NOMO-1 treated with DMSO at 0.1 percent for 48 hours (cell line): Measurements from ENCODE around the gene TFF1.

Experiments
- DNase-seq: peaks from one replicate; lab custom pipeline; 2025; ENCODE audit not compliant: unreplicated experiment; lab: John Stamatoyannopoulos, UW

TFF1 gene

GRCh38 chr21:42321231-42321630 lies 45.1 kb downstream of the TFF1 start:
- no peak for DNase-seq

- DNase-seq, result no peak
These were observed 45.5 kb downstream of the TFF1 start for GRCh38 chr21:42320791-42321190.

GRCh38 chr21:42319851-42320572 lies 46.3 kb downstream of the TFF1 start:
- no peak for DNase-seq

GRCh38 chr21:42319376-42319775 lies 47.0 kb downstream of the TFF1 start:
- DNase-seq, result peak; percentile 2

- DNase-seq, result no peak
These were observed 48.2 kb downstream of the TFF1 start for GRCh38 chr21:42317826-42318746.

GRCh38 chr21:42317341-42317741 lies 49.0 kb downstream of the TFF1 start:
- DNase-seq, result no peak

GRCh38 chr21:42316891-42317290 lies 49.4 kb downstream of the TFF1 start:
- DNase-seq, result no peak

GRCh38 chr21:42315296-42315891 lies 50.9 kb downstream of the TFF1 start, which contains the start of gene TFF3:
TSS of gene TFF3 (minus strand) at chr21:42315409. CDS start at chr21:42315374, 35 bp downstream.
- DNase-seq, result no peak

GRCh38 chr21:42314616-42315295 lies 51.6 kb downstream of the TFF1 start:
- no peak for DNase-seq

- DNase-seq, result no peak
These were observed 52.8 kb downstream of the TFF1 start for GRCh38 chr21:42313501-42313969.

GRCh38 chr21:42312626-42313104 lies 53.7 kb downstream of the TFF1 start:
- no peak for DNase-seq
